GM18951 (cell line): ENCODE measurements around the gene SH3GL3.

Source experiments
- POLR2A ChIP-seq: IDR thresholded peaks from 4 replicates; pipeline ENCODE4 v1.6.1; 2011; ENCODE audit warnings: mild to moderate bottlenecking; ENCODE audit not compliant: insufficient read length, insufficient read depth; ENCODE audit errors: extremely low read depth
- in situ Hi-C: fragments of 300-500 bp; cut with MboI; formaldehyde crosslinking; loops from one replicate; pipeline ENCODE4 v1.12.0; 2022; ENCODE audit warnings: low sequenced_read_pairs, mixed read lengths, inconsistent platforms; ENCODE audit not compliant: unreplicated experiment

SH3GL3 gene, protein sequence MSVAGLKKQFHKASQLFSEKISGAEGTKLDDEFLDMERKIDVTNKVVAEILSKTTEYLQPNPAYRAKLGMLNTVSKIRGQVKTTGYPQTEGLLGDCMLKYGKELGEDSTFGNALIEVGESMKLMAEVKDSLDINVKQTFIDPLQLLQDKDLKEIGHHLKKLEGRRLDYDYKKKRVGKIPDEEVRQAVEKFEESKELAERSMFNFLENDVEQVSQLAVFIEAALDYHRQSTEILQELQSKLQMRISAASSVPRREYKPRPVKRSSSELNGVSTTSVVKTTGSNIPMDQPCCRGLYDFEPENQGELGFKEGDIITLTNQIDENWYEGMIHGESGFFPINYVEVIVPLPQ

DNA sequence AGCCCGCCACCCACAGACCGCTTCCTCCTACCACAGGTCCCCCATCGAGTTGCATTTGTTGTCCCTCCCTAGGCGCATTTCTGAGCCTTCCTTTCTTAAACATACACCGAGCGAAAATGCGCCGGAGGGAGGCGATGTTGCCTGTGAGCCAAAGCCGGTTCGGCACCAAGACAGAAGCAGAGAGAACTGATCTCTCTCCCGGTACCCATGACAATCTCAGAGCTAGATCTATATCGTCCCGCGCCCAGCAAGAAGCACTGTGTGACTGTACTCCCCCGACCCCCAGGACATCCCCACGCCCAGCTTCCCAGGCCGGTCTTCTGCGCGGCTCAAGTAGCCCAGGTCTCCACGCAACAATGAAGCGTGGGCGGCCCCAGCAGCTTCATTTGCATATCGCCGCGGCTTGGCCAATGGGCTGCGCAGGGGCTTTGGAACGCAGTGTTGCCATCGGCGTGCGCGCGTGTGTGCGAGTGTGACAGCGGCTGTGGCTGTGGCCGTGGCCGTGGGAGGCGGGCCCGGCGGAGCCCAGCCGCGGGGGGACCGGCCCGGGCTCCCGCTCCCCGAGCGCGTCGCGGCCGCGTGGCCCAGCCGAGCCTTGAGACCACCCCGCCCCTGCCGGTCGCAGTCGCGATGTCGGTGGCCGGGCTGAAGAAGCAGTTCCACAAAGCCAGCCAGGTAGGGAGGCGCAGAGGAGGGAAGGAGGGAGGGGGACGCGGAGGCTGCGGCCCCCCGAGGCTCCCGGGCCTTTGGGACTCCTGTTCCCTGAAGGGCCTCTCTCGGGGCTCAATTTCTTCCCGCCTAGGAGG, at the start of gene SH3GL3:
Gene SH3GL3, plus strand, starts transcription at position 438 of the 806 bp plus-strand sequence. Its CDS starts 193 bp downstream, at position 631.
- in situ Hi-C loops, result loop anchor here (25.0 kb wide), 1 partner anchor 115 kb away; no protein-coding TSS in a partner anchor
- TF ChIP-seq POLR2A, result no peak

DNA sequence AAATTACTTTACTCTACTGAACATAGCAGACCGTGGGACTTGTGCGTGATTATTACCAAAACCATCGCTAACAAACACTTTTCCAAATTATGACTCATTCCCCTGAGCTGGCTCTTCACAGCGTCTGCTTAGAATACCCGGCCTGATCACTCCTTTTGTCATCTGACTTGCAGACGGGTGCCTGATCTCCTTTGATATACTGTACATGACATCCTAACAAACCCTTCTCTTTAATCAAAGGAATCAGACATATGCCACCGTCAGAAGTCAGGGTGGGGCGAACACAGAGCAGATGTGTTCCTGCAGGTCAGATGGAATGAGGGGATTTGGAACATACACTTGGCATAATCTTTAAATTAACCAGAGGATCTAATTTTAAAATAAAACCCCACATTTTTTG, 48.5 kb upstream of the SH3GL3 start:
- TF ChIP-seq POLR2A, result no peak
- in situ Hi-C loops, result no loop called here

DNA sequence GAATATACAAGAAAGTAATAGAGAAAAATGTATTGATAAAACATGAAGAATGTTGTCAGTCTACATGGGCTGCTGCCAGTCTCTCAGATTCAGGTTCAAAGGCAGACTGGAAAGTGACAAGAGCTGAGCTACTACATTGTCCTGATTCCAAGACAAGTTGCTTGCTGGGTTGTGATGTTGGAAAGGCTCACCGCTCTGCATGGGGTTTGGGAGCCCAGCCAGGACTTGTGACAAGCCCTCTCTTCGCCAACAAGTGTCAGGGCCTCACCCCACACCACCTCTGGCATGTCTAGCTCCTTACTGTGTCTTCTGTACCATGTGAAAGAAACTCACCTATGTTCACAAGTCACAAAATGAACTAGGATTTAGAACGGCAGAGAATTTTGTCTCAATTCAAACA, 43.0 kb upstream of the SH3GL3 start:
- in situ Hi-C loops, result no loop called here

DNA sequence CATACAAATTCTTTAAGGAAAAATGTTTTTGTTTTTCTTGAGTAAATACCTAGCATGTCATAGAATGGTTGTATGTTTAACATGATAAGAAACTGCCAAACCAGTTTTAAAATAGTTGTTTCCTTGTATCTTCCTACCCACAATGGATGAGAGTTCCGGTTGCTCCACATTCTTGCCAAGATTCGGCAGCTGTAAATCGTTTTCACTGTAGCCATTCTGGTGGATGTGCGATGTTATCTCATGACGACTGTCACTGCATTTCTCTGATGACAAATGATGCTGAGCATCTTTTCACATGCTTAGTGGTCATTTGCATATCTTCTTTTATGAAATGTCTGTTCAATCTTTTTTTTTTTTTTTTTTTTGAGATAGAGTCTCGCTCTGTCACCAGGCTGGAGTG, 36.6 kb upstream of the SH3GL3 start:
- in situ Hi-C loops, result no loop called here
- no peak for TF ChIP-seq POLR2A

More for the DNA sequence above, 43.0 kb upstream of the SH3GL3 start:
- TF ChIP-seq POLR2A, result no peak

DNA sequence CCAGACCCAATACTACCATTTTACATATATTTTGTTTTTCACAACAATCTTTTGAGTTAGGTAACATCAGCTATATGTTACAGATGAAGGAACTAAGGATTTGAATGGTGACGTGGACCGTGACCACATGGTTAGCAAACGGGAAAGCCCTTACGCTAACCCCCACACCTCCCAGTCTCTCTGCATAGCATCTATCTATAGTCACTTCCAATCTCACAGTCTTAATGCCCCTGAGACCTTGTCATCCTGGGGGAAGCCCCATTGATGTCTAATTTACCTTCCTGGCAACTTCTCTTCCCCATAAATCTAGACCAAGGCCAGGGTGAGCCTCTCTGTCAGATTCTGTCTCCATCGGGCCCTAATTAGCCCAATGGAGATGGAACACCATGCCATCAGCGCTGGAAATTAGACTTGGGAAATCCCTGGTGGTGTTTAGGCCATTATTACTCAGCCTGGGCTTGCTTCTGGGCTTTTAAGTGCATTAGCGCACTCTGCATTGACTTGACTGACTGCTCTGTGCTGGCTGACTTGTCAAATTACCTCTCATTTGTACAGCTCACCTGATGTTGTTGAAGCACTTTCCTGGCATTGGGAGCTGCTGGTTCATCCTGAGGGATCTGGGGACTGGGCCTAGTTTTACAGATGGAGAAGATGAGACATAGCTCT, 34.0 kb upstream of the SH3GL3 start:
- in situ Hi-C loops, result no loop called here
- no peak for TF ChIP-seq POLR2A

DNA sequence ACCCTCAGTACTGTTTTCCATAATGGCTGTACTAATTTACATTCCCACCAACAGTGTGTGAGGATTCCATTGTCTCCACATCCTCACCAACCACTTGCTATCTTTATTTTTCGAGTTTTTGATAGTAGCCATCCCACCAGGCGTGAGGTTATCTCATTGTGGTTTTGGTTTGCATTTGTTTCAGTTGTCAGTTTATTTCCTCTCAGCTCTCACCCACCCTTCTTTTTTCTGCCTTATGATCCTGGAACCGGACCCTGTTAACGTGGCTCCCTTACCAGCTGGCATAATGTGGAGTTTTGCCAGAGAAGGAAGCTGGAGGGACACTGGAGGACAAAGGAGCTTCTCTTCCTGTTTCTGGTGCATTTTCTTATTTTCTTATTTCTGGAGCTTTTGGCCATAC, 25.1 kb upstream of the SH3GL3 start:
- no peak for TF ChIP-seq POLR2A
- in situ Hi-C loops, result no loop called here

DNA sequence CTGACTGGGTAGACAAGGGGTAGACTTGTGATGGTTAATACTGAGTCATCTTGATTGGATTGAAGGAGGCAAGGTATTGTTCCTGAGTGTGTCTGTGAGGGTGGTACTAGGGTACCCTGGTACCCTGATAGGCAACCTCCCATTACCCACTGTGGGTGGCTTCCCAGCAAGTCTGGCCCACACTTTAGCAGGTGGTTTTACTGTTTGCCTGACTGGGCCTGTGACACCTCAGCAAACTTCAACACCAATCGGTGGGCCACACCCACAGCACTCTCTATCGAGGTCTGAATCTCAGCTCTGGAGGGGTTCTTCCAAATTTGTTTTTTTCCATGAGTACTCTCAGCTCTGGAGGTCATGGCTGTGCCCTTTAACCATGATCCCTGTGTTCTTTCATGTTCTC, 24.6 kb upstream of the SH3GL3 start:
- in situ Hi-C loops, result no loop called here
- no peak for TF ChIP-seq POLR2A

DNA sequence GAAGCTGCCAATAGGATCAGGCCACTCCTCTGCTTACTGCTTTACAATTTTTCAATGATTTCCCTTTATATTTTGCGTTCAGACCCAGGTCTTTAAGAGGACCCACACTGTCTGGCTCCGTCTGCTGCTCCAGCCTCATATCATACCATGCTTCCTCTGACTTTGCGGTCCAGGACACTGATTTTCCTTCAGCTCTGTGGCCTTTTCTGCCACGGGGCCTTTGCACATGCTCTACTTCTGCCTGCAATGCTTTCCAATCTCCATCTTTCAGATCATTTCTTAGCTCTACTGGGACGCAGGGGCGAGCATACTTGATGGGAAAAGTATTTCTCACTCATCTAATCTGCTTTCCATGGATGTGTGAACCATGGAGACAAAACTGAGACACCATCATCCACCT, 23.0 kb upstream of the SH3GL3 start:
- no peak for TF ChIP-seq POLR2A
- in situ Hi-C loops, result no loop called here

DNA sequence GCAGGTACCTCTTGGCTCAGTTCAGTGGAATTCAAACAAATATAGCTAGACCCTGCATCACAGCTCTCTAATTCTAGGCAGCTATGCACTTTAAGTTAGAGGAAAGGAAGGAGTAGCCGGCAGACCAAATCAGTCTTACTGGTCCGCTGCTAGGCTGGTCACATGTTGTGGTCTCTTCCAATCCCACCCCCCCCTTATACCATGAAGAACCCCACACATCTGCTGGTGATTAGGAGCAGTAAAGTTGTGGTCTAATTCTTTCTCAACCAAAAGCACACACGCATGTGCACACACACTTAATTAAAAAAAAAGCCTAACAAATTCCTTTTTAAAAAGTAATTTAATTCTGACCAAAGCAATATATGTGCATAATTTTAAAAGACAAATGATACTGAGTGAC, 16.7 kb upstream of the SH3GL3 start:
- in situ Hi-C loops, result loop anchor here (25.0 kb wide), 1 partner anchor 132 kb away; no protein-coding TSS in a partner anchor
- TF ChIP-seq POLR2A, result no peak

DNA sequence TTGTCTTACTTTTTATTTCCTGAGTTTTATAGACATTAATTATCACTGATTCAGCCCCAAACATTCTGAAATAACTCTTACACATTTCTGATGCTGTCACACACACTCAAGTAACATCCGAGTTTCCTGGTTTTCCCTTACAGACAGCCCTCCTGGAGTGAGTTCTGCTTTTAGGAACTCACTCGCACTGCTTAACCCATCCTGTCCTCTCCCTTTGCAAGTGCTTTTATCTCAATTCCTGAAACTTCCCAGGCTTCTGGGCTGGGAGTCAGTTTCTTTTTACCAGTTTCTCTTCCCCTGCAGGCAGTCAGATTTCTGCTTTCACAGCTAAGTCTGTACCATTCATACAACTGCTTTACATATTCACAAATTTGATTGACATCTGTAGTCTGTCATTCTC, 15.6 kb upstream of the SH3GL3 start:
- no peak for TF ChIP-seq POLR2A
- in situ Hi-C loops, result loop anchor here (25.0 kb wide), 1 partner anchor 131 kb away; no protein-coding TSS in a partner anchor

DNA sequence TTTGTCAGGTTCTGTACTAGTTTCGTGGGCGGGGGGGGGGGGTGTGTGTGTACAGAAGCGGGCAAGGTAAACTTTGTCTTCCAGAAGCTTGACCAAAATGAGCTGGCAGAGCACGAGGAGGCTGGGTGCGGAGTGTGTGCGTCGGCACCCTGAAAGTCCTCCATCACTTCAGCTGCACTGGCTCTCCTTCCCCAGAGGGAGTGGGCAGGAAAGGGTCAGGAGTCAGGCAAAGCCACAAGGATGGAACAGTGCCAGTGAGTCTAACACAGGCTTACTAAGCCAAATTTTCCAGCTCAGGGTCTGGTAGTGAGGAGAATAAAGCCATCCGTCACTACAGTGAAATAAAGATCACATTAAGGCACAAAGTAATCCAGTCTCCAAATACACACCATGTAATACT, 11.9 kb upstream of the SH3GL3 start:
- no peak for TF ChIP-seq POLR2A
- in situ Hi-C loops, result loop anchor here (25.0 kb wide), 1 partner anchor 127 kb away; no protein-coding TSS in a partner anchor

DNA sequence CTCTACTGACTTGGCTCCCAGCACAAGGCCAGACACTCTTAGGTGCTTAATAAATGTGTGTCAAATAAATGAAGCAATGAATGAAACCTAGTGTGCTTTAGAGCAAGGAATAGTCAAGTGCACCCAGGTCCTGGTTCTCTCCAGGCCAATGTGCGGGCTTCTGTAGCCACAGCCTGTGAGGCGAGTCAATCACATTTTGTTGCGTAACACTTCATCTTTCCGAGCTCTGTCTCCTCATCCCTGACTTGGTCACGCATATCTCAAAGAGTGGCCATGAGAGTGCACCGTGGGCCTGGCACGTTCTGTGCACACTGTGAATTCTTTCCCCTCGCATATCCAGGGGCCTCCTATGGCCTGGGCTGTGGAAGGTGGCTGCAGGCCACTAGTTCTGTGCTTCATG, 11.4 kb upstream of the SH3GL3 start:
- in situ Hi-C loops, result loop anchor here (25.0 kb wide), 1 partner anchor 127 kb away; no protein-coding TSS in a partner anchor
- TF ChIP-seq POLR2A, result no peak
